Forelimb muscle (tissue), 1 donor: Measurements from ENCODE around the gene C1orf159. TPM values are rescaled to one million over a fixed set of nuclear protein-coding genes. Genes with fewer than 3 reads are reported as not detected.

ENCODE experiments used
- DNase-seq: peaks from one replicate; pipeline ENCODE4 v3.0.0-alpha.2; 2013; ENCODE audit warnings: low read depth
- polyA plus RNA-seq: library from polyadenylated mRNA; unstranded; fragments of 120-200 nt; gene quantifications from one replicate; pipeline ENCODE4 v1.2.1, GENCODE V29; 2013; ENCODE audit not compliant: insufficient read length

C1orf159 gene
- polyA plus RNA-seq, 1 donor: 6.4 TPM

- DNase-seq: no peak
Observed at GRCh38 chr1:1039145-1039910, 76.6 kb downstream of the C1orf159 start.

GRCh38 chr1:1038694-1039093, 77.2 kb downstream of the C1orf159 start:
- DNase-seq: no peak

GRCh38 chr1:1037366-1038327, 78.2 kb downstream of the C1orf159 start:
- no peak for DNase-seq

GRCh38 chr1:1035291-1035943, 80.5 kb downstream of the C1orf159 start:
- no peak for DNase-seq

- DNase-seq: no peak
Observed at GRCh38 chr1:1034439-1034781, 81.5 kb downstream of the C1orf159 start.

- DNase-seq: no peak
Observed at GRCh38 chr1:1033731-1034438, 82.0 kb downstream of the C1orf159 start.

- DNase-seq: no peak
Observed at GRCh38 chr1:1033009-1033587, 82.8 kb downstream of the C1orf159 start.

- no peak for DNase-seq
Observed at GRCh38 chr1:1032424-1032823, 83.5 kb downstream of the C1orf159 start.

Other genes with a start within 250 kb of the C1orf159 start
- gene SAMD11, start 192.2 kb downstream of the C1orf159 start, polyA plus RNA-seq: 5.6 TPM
- gene NOC2L, start 156.8 kb downstream of the C1orf159 start, polyA plus RNA-seq: 43.6 TPM
- 6.3 TPM for gene KLHL17, start 155.5 kb downstream of the C1orf159 start, polyA plus RNA-seq
- gene PLEKHN1, start 149.6 kb downstream of the C1orf159 start, polyA plus RNA-seq: 0.08 TPM
- 3.3 TPM for gene PERM1, start 134.0 kb downstream of the C1orf159 start, polyA plus RNA-seq
- gene HES4, start 116.0 kb downstream of the C1orf159 start, polyA plus RNA-seq: 19.9 TPM
- 6.2 TPM for gene ISG15, start 102.6 kb downstream of the C1orf159 start, polyA plus RNA-seq
- 37.5 TPM for gene AGRN, start 96.0 kb downstream of the C1orf159 start, polyA plus RNA-seq
- gene RNF223, start 41.8 kb downstream of the C1orf159 start, polyA plus RNA-seq: 0.08 TPM
- gene TTLL10, start 57.8 kb upstream of the C1orf159 start, polyA plus RNA-seq: 0.35 TPM
- gene TNFRSF18, start 90.5 kb upstream of the C1orf159 start, polyA plus RNA-seq: 6.1 TPM
- gene TNFRSF4, start 98.1 kb upstream of the C1orf159 start, polyA plus RNA-seq: 3.2 TPM
- 88.6 TPM for gene SDF4, start 115.9 kb upstream of the C1orf159 start, polyA plus RNA-seq
- gene B3GALT6, start 116.1 kb upstream of the C1orf159 start, polyA plus RNA-seq: 16.3 TPM
- 4.8 TPM for gene C1QTNF12, start 130.6 kb upstream of the C1orf159 start, polyA plus RNA-seq
- 38.8 TPM for gene UBE2J2, start 157.8 kb upstream of the C1orf159 start, polyA plus RNA-seq
- 5.5 TPM for gene SCNN1D, start 164.3 kb upstream of the C1orf159 start, polyA plus RNA-seq
- 44.6 TPM for gene ACAP3, start 191.8 kb upstream of the C1orf159 start, polyA plus RNA-seq
- gene PUSL1, start 192.5 kb upstream of the C1orf159 start, polyA plus RNA-seq: 5.9 TPM
- 74.9 TPM for gene INTS11, start 208.6 kb upstream of the C1orf159 start, polyA plus RNA-seq
- gene CPTP, start 208.7 kb upstream of the C1orf159 start, polyA plus RNA-seq: 16.5 TPM
- 3.3 TPM for gene TAS1R3, start 215.2 kb upstream of the C1orf159 start, polyA plus RNA-seq
- 48.7 TPM for gene DVL1, start 233.3 kb upstream of the C1orf159 start, polyA plus RNA-seq
- gene MXRA8, start 242.5 kb upstream of the C1orf159 start, polyA plus RNA-seq: 65.2 TPM